A549 (cell line): ENCODE data around the gene INPP5K.

Experiments used
- BCL3 ChIP-seq: fragments of >200 bp; sonication (Bioruptor Twin); formaldehyde crosslinking; IDR thresholded peaks from 3 replicates; pipeline ENCODE4 v1.6.1; 2016
- CBX8 ChIP-seq: fragments of 200-600 bp; sonication (generic); IDR thresholded peaks from 2 replicates; pipeline ENCODE4 v1.6.1; 2016
- CTCF ChIP-seq: fragments of >200 bp; sonication (Bioruptor Twin); formaldehyde crosslinking; IDR thresholded peaks from 3 replicates; pipeline ENCODE4 v1.5.1; 2016
- JUN ChIP-seq, 2 experiments: fragments of >200 bp; sonication (Bioruptor Twin); formaldehyde crosslinking; IDR thresholded peaks; 2 replicates in 1 of 2; 3 replicates in 1 of 2; pipeline ENCODE4 v1.6.1; 2016 to 2017
- POLR2A ChIP-seq: IDR thresholded peaks from 2 replicates; pipeline ENCODE4 v1.6.1; 2012; ENCODE audit warnings: mild to moderate bottlenecking, low read length
- RAD21 ChIP-seq, 2 experiments: fragments of >200 bp in 1 of 2; sonication (Bioruptor Twin) in 1 of 2; formaldehyde crosslinking in 1 of 2; IDR thresholded peaks in 1 of 2; conservative IDR thresholded peaks in 1 of 2; 2 replicates in 1 of 2; 3 replicates in 1 of 2; pipeline ENCODE4 v1.6.1; 2012 to 2018; ENCODE audit warnings: inconsistent platforms in 1 of 2
- TFCP2L1 ChIP-seq: fragments of 250-450 bp; sonication (Bioruptor Pico); IDR thresholded peaks from 2 replicates; pipeline ENCODE4 v1.5.0; 2021; ENCODE audit warnings: mild to moderate bottlenecking
- USF2 ChIP-seq: fragments of 450-650 bp; IDR thresholded peaks from 2 replicates; pipeline ENCODE4 v1.6.1; 2014; ENCODE audit warnings: antibody characterized with exemption

- TF ChIP-seq USF2 (no peak), JUN (IDR thresholded peaks at IDR 0.05) (no peak), CTCF (no peak), CBX8 (no peak), POLR2A (no peak), RAD21 (conservative IDR thresholded peaks at IDR 0.05 in 1 of 2, IDR thresholded peaks at IDR 0.05 in 1 of 2) (no peak), BCL3 (no peak), TFCP2L1 (no peak)
These were observed 44.2 kb downstream of the INPP5K start for GRCh38 chr17:1471911-1472821.
